IMR-90 (cell line): Measurements from ENCODE around the gene PMEPA1.

Source experiments
- CTCF ChIP-seq: conservative IDR thresholded peaks from 2 replicates; pipeline ENCODE4 v1.5.1; 2012; ENCODE audit warnings: mild to moderate bottlenecking, low read depth, low read length, improper control_type of control experiment
- MAFK ChIP-seq: IDR thresholded peaks from 2 replicates; pipeline ENCODE4 v1.6.1; 2012; ENCODE audit warnings: low read depth, low read length, improper control_type of control experiment
- USF2 ChIP-seq: fragments of 150-350 bp; IDR thresholded peaks from 2 replicates; pipeline ENCODE4 v1.6.1; 2017; ENCODE audit warnings: mild to moderate bottlenecking, antibody characterized with exemption, low read length, low read depth

GRCh38 chr20:57671072-57671391 lies 38.8 kb downstream of the PMEPA1 start:
- TF ChIP-seq USF2, result no peak
- peak; percentile 69 for TF ChIP-seq MAFK
- no peak for TF ChIP-seq CTCF
